Sigmoid colon (tissue), 7 donors: ENCODE data around the gene CTNND2. TPM values are rescaled to one million over a fixed set of nuclear protein-coding genes. Genes with fewer than 3 reads are reported as not detected.
"Not testable (repeated sequence)": the region's sequence is repeated elsewhere in the genome, so short reads cannot be mapped to it uniquely, and the experiment has no call there.

Experiments used
- DNase-seq: peaks from one replicate; pipeline ENCODE4 v3.0.0-alpha.2; 2019
- H3K27ac ChIP-seq, 4 donors: fragments of 200-600 bp; sonication (generic); one replicate each; pipeline ENCODE4 v1.5.1; 2016 to 2019; ENCODE audit warnings: mild to moderate bottlenecking in 1 of 4
- H3K27me3 ChIP-seq, 3 donors: fragments of 200-600 bp; sonication (generic); one replicate each; pipeline ENCODE4 v1.5.1; 2019; ENCODE audit warnings: mild to moderate bottlenecking in 1 of 3
- H3K36me3 ChIP-seq, 4 donors: fragments of 200-600 bp; sonication (generic); one replicate each; pipeline ENCODE4 v1.5.1; 2016 to 2019
- H3K4me1 ChIP-seq, 4 donors: fragments of 200-600 bp; sonication (generic); one replicate each; pipeline ENCODE4 v1.5.1; 2017 to 2019
- H3K4me3 ChIP-seq, 4 donors: fragments of 200-600 bp; sonication (generic); one replicate each; pipeline ENCODE4 v1.5.1; 2017 to 2019; ENCODE audit warnings: mild to moderate bottlenecking in 2 of 4, moderate library complexity in 1 of 4
- H3K9me3 ChIP-seq, 4 donors: fragments of 200-600 bp in 3 of 4; sonication (generic) in 3 of 4; one replicate each; pipeline versions ENCODE4 v1.5.1 to v1.6.1; 2013 to 2019
- EP300 ChIP-seq, 4 donors: sonication (generic); formaldehyde crosslinking; IDR thresholded peaks; one replicate each; pipeline ENCODE4 v1.6.1; 2017; ENCODE audit warnings: antibody characterized with exemption in 4 of 4
- POLR2A ChIP-seq, 2 donors: fragments of 450-650 bp; IDR thresholded peaks; one replicate each; pipeline ENCODE4 v1.6.1; 2016; ENCODE audit warnings: antibody characterized with exemption in 2 of 2, mild to moderate bottlenecking in 2 of 2, moderate library complexity in 2 of 2
- POLR2AphosphoS5 ChIP-seq, 4 donors: sonication (generic); formaldehyde crosslinking; IDR thresholded peaks; one replicate each; pipeline ENCODE4 v1.6.1; 2017; ENCODE audit warnings: antibody characterized with exemption in 4 of 4
- WGBS, 2 donors: extraction: QIAGEN DNeasy Blood & Tissue Kit; methylation state at CpG; one replicate each; pipeline ENCODE4 v1.1.7; 2013; 5-methylcytosine and 5-hydroxymethylcytosine counted together
- intact Hi-C: fragments of 100-400 bp; cut with DNase I; formaldehyde crosslinking; loops from one replicate; pipeline ENCODE4 v1.15.1; 2023
- polyA plus RNA-seq, 3 donors: library from polyadenylated mRNA; stranded (reverse); fragments of 200-250 nt; gene quantifications; one replicate each; pipeline ENCODE4 v1.2.3, GENCODE V29; 2013
- total RNA-seq, 4 donors: library from RNA; depleted of rRNA; stranded (reverse); fragments of >200 nt; gene quantifications; one replicate each; pipeline ENCODE4 v1.1.0, GENCODE V29; 2016
- TF ChIP-seq, protein P1 (sequence below), 4 experiments: fragments of 450-650 bp in 3 of 4; fragments of 200-600 bp in 1 of 4; IDR thresholded peaks; one replicate each; pipeline ENCODE4 v1.5.1; 2016 to 2019; ENCODE audit warnings: antibody characterized with exemption in 4 of 4, mild to moderate bottlenecking in 3 of 4, moderate library complexity in 2 of 4
- donor health status: healthy with polysubstance abuse.
- donor health status: Bipolar disorder and iron deficiency.
- donor health status: healthy.

CTNND2 gene
- total and polyA plus RNA-seq, 7 donors: 0.36 to 2.5 (median 0.84) TPM; not detected in 1

DNA sequence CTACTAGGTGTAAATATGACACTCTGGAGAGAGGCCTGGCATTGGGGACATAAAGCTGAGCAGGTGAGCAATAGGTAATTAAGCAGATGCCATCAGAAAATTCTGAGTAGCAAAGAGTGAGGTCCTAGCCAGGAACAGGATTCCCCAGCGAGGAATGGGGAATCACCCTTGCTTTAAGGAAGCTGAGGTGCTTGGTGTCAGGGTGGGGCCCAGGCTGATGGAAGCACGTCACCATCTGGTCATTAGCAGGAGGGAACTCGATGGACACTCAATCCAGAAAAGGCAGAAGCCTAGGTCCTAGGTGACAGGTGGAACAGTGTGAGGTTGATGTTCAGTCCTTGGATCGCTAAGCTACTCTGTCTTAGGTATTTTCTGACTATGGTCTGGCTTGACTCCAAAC is 580.5 kb downstream of the CTNND2 start:
- Histone ChIP-seq H3K9me3 (no peaks in the 10 kb centered on the region), H3K36me3 (no peaks in the 10 kb centered on the region), H3K4me1 (no peaks in the 10 kb centered on the region), H3K27me3 (no peaks in the 10 kb centered on the region), H3K4me3 (no peak overlapping the region), H3K27ac (no peak overlapping the region)
- intact Hi-C loops: no loop called here
- TF ChIP-seq, protein P1, sequence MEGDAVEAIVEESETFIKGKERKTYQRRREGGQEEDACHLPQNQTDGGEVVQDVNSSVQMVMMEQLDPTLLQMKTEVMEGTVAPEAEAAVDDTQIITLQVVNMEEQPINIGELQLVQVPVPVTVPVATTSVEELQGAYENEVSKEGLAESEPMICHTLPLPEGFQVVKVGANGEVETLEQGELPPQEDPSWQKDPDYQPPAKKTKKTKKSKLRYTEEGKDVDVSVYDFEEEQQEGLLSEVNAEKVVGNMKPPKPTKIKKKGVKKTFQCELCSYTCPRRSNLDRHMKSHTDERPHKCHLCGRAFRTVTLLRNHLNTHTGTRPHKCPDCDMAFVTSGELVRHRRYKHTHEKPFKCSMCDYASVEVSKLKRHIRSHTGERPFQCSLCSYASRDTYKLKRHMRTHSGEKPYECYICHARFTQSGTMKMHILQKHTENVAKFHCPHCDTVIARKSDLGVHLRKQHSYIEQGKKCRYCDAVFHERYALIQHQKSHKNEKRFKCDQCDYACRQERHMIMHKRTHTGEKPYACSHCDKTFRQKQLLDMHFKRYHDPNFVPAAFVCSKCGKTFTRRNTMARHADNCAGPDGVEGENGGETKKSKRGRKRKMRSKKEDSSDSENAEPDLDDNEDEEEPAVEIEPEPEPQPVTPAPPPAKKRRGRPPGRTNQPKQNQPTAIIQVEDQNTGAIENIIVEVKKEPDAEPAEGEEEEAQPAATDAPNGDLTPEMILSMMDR (IDR thresholded peaks at IDR 0.05): no peak
- TF ChIP-seq EP300 (IDR thresholded peaks at IDR 0.05) (no peak), POLR2A (IDR thresholded peaks at IDR 0.05) (no peak), POLR2AphosphoS5 (IDR thresholded peaks at IDR 0.05) (no peak)
- 82 to 85% methylated on average over 4 of the region's 4 CpGs for WGBS, 2 donors
- no peak for DNase-seq

GRCh38 chr5:11322133-11322532 is 582.1 kb downstream of the CTNND2 start:
- no peak overlapping the region for H3K4me3 ChIP-seq
- WGBS, 2 donors: 65 to 75% methylated on average over 2 of the region's 2 CpGs
- no peaks in the 10 kb centered on the region for H3K36me3 ChIP-seq
- H3K9me3 ChIP-seq: no peaks in the 10 kb centered on the region
- intact Hi-C loops: no loop called here
- H3K4me1 ChIP-seq: no peaks in the 10 kb centered on the region
- peak in 1 of 4 donors; percentile 26 for TF ChIP-seq POLR2AphosphoS5 (IDR thresholded peaks at IDR 0.05)
- TF ChIP-seq, protein P1 (IDR thresholded peaks at IDR 0.05): no peak
- H3K27me3 ChIP-seq: no peaks in the 10 kb centered on the region
- DNase-seq: no peak
- no peak overlapping the region for H3K27ac ChIP-seq

DNA sequence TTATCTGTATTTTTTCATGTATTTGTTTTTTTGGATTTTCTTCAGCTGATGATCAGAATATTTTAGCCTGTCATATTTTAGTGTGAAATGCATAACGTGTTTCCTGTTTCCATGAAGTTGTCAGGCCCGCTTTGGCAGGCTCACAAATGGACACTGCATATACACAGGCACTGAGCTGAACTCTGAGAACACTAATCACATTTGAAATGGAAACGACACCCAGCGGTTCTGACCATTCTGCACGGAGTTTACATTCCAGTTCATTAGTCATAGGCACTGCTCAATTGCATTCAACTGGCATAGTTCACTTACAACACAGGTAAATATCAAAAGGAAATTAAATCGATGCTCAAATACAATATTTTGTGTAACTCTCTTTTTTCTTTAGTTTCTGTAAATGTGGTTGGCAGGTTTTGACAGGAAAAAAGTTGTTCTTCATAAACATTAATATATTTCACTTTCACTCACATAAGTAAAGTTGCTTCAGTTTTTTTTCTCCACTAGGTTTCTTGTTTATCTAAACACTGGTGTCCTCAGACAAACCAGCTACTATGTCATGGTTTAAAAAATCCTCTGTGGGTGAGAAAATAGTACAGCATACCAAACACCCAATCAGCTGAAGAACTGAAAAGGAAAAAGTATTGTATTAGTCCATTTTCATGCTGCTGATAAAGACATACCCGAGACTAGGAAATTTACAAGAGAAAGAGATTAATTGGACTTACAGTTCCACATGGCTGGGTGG is 584.2 kb downstream of the CTNND2 start:
- 72 to 75% methylated on average over 7 of the region's 7 CpGs for WGBS, 2 donors
- no peaks in the 10 kb centered on the region for H3K27me3 ChIP-seq
- no peak for DNase-seq
- H3K9me3 ChIP-seq: no peaks in the 10 kb centered on the region
- TF ChIP-seq, protein P1 (IDR thresholded peaks at IDR 0.05): no peak
- H3K4me1 ChIP-seq: no peaks in the 10 kb centered on the region
- H3K4me3 ChIP-seq: no peak overlapping the region
- no peak overlapping the region for H3K27ac ChIP-seq
- intact Hi-C loops: no loop called here
- no peaks in the 10 kb centered on the region for H3K36me3 ChIP-seq

DNA sequence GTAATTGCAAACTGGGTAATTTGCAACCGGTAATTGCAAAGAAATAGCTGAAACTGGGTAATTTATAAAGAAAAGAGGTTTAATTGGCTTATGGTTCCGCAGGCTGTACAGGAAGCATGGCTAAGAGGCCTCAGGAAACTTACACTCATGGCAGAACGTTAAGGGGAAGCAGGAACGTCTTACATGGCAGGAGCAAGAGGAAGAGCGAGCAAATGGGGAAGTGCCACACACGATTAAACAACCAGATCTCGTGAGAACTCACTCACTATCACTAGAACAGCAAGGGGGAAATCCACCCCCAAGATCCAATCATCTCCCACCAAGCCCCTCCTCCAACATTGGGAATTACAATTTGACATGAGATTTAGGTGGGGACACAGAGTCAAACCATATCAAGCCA is 590.6 kb downstream of the CTNND2 start:
- DNase-seq, H3K4me1 ChIP-seq, H3K4me3 ChIP-seq, H3K27me3 ChIP-seq, intact Hi-C loops, H3K9me3 ChIP-seq, H3K36me3 ChIP-seq, H3K27ac ChIP-seq: not testable (repeated sequence)
- WGBS, 2 donors: 70 to 82% methylated on average over 7 of the region's 7 CpGs

DNA sequence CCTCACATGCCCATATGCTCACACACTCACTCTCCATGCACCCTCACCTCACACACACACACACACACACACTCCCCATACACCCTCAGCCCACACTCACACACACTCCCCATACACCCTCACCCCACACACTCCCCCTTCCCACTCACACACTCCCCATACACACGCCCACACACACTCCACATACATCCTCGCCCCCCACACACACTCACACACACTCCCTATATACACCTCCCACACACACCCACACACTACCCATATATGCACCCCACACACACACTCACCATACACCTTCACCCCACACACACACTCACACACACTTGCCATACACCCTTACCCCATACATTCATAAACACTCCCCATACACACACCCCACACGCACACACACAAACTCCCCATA is 592.5 kb downstream of the CTNND2 start:
- TF ChIP-seq, protein P1 (IDR thresholded peaks at IDR 0.05): no peak
- TF ChIP-seq EP300 (IDR thresholded peaks at IDR 0.05): no peak
- no peak for TF ChIP-seq POLR2A (IDR thresholded peaks at IDR 0.05)
- no peak for TF ChIP-seq POLR2AphosphoS5 (IDR thresholded peaks at IDR 0.05)
- H3K4me1 ChIP-seq: no peaks in the 10 kb centered on the region
- H3K9me3 ChIP-seq: no peaks in the 10 kb centered on the region
- H3K36me3 ChIP-seq: no peaks in the 10 kb centered on the region
- no peak overlapping the region for H3K27ac ChIP-seq
- no peak for DNase-seq
- no peaks in the 10 kb centered on the region for H3K27me3 ChIP-seq
- intact Hi-C loops: no loop called here
- no peak overlapping the region for H3K4me3 ChIP-seq
- 94 to 95% methylated on average over 3 of the region's 3 CpGs for WGBS, 2 donors
